GM21737 (cell line): ENCODE results near the gene PLA2G4D.

Experiments
- ATAC-seq: cut with Tn5 transposase; IDR thresholded peaks from one replicate; pipeline ENCODE4 v1.9.1; 2021; ENCODE audit warnings: mild to moderate bottlenecking, moderate library complexity; ENCODE audit not compliant: unreplicated experiment

PLA2G4D gene

DNA sequence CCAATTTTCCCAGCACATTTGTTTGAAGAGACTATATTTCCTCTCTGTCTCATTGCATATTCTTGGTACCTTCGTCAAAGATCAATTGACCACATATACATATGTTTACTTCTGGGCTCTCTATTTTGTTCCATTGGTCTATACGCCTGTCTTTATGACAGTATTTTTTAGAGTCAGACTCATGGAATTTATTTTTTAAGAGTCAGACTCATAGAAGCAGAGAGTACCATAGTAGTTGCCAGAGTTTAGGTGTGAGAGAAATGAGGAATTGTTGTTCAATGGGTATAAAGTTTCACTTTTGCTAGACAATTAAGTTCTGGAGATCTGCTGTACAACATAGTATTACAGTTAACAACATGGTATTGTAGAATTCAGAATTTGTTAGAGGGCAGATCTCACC is 35.0 kb upstream of the PLA2G4D start:
- no peak for ATAC-seq

DNA sequence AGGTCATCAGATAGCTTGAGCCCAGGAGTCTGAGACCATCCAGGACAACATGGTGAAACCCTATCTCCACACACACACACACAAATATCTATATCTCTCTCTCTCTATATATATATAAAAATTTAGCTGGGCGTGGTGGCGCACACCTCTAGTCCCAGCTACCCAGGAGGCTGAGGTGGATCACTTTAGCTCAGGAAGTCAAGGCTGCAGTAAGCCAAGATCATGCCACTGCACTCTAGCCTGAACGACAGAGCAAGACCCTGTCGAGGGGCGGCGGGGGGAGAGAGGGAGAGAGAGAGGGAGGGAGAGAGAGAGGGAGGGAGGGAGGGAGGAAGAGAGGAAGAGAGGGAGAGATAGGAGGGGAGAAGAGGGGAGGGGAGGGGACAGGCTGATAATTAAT is 34.1 kb upstream of the PLA2G4D start:
- no peak for ATAC-seq

DNA sequence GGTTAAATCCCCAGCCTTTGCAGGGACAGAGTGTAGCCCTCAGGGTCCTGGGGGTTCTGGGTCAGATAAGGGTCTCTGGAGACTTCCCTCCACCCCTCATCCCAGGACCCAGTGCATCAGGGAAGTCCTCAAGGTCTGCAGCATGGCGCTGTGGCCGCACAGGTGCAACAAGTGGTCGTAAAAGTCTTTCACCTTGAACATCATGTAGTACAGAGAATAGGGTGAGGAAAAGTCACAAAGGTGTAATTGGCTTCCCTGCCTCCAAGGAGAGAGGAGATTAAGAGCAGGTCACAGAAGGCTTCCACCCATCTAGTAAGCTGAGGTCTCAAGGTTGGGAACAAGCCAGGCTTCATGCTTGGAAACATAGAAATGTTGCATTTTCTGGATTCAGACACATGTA is 29.2 kb upstream of the PLA2G4D start:
- no peak for ATAC-seq

DNA sequence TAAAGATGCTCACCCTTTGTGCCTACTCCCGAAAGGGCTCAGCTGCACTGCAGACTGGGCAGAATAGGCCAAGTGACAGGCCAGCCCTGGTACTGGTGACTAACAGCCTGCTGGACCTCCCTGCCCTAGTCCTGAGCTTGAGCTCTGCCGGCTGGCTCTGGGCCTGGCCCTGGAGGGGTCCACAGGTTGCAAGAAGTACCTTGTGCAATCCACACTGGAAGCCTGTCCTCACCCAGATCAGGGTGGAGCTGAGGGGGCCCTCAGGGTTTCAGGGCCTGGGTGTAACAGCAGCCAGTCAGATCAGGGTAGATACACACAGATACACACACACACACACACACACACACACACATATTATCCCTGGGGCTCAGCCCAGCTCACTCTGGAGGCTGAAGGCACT is 27.3 kb upstream of the PLA2G4D start:
- no peak for ATAC-seq

DNA sequence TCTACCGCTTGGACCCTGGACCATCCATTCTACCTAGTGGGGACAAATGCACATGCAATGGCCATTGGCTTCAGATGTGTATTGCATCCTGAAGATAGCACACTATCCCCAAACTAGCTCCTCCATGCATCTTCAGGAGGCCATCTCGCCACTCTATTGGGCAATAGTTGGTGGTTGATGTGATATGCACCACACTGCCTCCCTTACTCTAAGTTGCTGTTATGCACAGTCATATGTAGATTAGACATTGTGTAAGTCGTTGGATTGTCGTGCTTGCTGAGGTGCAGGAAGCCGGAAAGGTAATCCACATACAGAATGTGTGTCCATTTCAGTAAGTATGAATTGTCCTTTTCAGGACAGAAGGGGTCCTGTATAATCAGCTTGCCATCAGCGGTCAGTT is 26.7 kb upstream of the PLA2G4D start:
- no peak for ATAC-seq

DNA sequence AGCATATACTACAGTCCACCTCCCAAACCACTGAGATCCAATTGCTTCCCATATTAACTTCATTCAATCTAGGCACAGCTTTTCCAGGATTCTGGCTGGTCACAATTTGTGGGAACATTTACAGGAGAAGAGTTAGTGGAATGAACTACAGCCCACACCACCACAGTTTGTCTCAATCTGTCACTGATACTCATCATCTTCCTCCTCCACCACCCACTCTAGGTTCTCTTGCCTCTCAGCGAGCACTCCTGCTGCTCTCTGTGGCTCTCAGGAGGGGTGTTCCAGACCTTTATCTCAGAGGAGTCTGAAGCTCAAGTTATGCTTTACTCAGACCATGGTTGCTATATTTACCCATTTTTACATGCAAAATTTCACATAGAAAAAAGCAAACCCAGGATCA is 25.9 kb upstream of the PLA2G4D start:
- no peak for ATAC-seq

DNA sequence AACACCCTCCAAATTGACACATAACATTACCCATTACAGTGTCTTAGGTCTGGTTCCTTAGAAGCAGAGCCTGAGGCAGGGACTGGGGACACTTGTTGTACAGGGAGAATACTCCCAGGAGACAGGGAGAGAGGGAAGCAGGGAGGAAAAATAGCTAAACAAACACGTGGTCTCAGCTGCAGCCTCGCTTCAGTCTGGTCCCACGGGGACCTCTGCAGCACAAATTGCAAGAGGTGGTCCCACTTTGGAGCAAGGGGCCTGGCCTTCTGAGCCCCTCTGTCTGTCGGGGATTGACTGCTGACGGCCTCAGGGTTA is 25.0 kb upstream of the PLA2G4D start:
- ATAC-seq = no peak

DNA sequence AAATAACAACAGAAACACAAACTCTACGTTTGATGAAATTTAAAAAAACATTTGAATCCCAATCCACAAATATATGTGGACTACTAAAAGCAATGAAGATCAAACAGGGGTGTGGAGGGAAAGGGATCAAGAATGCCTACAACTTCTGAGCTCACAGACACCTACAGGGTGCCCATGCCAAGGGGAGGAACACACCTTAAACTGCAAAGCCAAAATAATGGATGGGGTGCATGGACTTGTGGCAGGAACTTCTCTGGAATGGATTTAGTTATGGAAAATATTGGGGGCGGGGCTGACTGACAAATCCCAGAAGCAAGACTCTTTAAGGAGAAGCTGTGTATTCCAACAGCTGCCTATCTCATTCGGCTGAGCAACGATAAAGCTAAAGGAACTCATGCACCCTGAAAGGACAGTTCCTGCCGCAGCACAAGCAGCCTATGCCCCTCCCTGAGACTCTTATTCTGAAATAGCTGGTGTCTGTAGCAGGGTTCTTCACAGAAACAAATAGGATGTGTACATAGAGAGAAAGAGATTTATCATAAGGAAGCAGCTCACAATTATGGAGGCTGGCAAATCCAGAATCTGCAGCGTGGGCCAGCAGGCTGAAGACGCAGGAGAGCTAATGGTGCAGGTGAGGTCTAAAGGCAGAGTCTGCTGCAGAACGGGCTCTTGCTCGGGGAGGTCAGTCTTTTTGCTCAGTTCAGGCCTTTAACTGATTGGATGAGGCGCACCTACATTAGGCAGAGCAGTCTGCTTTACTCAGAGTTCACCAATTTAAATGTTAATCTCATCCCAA is 24.5 kb upstream of the PLA2G4D start:
- no peak for ATAC-seq

DNA sequence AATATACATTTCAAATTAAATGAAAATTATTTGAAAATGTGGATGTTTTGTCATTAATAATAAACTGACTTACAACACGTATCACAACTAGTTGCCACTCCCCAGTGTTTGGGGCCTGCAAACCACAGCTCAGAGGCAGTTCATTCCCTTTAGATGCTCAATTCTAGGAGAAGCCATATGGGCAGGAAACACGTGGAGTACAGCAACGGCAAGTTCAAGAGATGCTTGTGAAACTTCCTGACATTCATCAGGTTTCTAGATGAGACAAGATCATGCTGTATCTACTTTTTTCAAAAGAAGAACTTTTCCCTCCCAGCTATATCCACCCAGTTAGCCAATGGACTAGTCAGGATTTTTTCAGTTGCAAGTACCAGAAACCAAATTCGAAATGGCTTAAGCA is 17.6 kb upstream of the PLA2G4D start:
- no peak for ATAC-seq

DNA sequence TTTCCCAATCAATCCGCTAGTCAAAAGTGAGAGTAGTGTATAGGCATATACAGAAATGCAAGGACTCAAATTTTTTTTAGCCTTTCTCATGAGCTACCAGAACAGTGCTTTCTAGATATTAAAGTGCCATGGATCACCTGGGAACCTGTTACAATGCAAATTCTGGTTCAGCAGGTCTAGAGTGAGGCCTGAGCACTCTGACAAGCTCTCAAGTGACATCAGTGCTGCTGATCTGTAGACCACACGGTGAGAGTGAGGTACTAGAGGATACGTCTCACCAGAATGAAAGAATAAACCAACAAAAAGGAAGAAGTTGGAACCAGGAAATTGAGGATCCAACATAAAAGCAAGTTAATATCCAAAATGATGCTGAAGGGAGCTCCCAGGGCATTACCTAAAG is 16.0 kb upstream of the PLA2G4D start:
- ATAC-seq = no peak

DNA sequence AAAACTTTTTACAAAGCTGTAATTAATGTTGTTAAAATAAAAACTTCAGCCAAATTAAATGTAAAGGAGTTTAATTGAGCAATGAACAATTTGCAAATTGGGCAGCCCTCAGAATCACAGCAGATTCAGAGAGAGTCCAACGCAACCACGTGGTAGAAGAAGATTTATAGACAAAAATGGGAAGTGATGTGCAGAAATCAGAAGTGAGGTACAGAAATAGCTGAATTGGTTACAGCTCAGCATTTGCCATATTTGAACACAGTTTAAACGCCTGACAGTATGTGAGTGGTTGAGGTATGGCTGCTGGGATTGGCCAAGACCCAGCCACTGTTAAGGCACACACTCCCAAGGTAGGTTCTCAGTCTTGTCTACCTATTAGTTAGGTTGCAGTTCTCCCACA is 14.4 kb upstream of the PLA2G4D start:
- no peak for ATAC-seq

DNA sequence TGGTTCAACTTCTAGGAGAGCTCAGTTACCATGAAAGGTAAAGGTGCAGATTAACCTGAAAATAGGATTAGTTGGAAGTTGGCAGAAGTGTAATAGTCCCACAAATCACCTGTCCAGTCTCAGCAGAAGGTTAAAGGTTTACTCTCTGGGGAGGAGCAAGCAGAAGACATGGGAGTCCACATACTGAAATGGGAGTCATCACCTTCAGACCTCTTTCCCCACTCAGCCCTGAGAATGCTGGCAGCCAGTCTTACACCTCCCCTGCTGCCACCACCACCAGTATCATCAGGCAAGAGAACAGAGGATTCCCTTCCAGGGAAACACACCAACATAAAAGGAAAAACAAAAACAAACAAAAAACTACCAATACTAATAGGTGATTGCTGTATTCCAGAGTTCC is 13.8 kb upstream of the PLA2G4D start:
- ATAC-seq = no peak

DNA sequence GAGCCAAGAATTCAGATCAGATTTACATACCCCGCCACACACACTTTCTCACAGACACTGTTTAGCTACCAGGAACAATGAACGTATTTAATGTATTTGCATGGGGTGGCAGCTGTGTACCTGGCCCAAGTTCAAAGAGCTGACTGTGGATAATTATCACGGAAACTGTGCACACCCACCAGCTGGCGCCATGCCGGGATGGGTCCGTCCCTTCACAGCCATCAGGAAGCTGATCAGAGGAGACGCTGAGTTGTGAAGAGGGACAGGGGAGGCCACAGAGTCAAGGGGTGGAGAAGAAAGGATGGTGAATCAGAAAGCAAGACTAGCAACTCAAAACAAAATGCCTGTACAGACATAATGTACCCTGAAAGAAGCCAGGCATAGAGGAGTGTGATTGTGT is 13.1 kb upstream of the PLA2G4D start:
- ATAC-seq = no peak

DNA sequence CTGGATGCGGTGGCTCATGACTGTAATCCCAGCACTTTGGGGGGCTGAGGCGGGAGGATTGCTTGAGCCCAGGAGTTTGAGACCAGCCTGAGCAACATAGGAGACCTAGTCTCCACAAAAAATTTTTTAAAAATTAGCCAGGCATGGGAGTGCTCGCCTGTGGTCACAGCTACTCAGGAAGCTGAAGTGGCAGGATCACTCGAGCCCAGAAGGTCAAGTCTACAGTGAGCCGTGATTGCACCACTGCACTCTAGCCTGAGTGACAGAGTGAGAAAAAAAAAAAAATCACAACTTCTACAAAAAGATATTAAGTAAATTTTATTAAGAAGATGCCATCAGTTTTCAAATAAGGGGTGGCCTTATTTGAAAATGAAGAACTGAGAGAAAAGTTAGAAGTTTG is 11.9 kb upstream of the PLA2G4D start:
- ATAC-seq = no peak

DNA sequence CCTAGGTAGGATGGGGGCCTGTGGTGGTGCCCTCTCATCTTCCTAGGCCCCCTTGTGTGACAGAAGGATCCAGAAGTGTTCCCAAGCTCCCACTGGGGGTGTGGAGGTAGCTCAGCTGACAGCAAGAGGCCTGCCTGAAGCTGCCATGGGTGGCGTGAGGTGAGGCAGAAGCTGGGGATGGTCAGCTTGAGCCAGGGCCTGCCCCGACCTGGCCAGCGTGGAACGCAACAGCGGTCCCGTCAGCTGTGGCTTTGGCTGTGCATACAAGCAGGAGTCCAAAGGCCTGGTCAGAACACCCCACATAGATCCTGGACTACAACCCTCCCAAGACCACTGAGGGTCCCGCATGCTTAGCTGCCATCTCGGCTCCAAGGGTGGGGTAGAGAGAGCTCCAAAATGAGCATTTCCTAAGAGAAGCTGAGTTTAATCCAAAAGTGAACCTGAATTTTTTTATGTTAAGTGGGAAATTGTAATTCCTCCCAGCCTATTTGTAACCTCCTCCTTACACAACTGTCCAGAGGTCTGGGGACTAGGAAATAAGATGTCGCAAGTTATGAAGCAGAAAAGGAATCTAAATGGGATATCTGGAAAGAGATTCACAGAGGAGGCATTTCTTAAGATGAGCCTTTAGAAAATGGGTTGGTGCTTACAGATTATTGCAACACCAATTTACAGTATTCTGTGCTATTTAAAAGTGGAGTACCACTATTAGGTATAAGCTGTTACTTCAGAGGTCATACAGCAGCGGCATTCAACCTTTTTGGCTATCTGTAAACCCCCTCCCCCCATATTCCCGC is 9.9 kb upstream of the PLA2G4D start:
- no peak for ATAC-seq

DNA sequence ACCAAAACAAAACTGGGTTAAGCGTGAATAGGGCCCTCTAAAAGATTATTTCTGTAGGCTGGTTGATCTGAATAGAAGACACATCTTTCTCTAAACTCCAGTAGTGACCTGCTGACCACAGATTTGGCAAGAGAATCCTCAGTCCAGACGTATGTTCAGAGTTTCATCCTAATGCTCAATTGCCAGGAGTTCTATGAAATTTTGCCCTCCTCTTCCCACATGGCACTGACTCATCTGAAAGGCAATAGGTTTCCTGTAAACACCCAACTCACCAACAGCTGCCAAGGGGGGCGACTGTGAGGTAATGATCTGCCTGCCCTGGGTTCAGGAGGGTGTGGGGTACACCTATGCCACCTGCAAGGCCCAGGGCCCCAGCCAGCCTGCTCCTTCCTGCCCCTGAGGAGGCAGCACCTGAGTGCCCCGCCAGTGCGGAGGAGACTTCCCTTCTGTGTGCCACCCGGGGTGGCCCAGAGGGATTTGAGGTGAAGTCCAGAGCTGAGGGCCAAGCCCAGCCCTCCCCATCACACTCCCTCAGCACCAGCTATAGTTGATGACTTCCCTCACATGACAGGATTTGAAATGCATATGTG is 8.4 kb upstream of the PLA2G4D start:
- no peak for ATAC-seq

DNA sequence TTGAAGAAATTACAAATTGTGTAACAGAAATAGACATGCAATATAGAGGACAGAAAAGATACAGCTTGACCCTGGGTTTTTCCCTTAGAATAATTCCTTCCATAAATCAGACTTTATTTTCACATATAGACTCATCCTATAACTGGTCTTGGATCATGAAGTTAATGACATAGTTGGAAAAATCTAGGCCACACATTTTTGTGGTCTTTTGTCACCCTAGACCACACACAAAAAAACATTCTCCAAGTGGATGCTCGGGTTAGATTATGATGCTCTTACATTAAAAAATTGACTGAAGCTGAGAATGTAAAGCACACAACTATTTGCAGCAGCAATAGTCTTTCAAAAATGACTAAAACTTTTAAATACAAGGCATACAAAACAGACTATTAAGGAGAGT is 7.5 kb upstream of the PLA2G4D start:
- ATAC-seq = no peak

DNA sequence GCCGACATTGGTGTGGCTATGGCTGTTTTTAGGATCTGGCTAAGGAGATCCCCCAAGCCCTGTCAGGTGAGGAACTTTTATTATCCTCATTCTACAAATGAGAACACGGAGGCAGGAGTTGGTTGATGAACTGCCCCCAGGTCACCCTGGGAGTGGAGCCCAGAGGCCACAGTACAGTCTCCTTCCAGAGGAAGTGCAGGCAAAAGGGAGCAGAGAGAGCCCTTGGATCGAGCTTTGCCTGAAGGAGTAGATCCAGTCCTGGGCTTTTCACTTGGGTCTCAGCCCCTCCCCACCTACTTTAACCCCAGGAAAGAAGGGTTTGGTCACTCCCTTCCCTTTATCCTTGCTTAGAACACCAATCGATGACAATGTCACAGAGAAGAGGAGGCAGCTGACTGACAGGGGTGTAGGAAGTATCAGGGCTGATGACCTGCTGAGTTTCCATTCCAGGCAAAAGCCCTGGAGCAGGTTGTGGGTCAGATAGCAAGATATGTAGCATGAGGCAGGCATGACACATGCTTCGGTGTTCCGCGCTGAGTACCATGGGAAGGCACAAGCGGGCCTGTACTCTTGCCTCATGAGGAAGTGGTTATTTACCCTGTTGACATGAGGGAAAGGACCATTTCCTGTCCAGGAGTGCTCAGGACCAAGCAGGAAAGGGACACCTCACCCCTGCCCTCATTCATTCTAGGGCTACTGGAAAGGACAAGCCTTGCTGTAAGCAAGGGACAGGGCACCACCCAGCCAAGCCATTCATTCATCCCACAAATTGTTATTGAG is 5.8 kb upstream of the PLA2G4D start:
- ATAC-seq = no peak

DNA sequence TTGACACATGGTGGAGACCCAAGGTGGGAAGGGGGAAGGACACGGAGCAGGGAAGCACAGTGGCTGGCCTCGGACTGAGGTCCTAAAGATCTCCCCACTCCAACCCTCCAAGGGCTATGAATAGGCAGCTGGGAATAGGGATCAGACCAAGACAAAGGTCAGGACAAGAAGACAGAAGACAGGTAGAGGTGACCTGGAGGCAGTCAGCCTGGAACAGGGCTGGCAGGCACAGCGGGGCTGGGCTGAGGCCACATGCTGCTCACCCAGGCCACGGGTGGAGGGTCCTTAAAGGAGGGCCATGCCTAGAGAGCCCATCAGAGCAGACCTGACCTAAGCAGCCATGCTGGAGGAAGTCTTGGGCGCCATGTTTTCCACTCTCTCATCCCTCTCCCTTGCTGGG is 2.7 kb upstream of the PLA2G4D start:
- no peak for ATAC-seq

DNA sequence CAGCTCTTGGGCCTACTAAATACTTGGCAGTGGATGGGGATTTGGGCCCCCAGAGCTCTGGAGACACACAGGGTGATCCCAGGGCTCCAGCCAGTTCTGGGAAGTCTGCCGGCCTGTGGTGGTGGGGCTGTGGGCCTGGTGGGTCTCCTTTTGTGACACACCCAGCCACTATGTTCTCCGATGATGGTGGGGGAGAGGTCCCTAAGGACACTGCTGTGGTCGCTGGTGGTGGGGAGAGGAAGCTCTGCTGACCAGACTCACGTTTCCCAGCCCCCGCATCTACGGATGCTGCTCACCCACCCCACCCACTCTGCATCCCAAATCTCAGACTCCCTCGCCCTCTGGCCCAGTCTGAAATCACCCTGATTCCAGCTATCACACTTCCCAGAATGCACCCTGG is 396 bp downstream of the PLA2G4D start:
- no peak for ATAC-seq
